H1 (cell line): ENCODE data around the gene LPCAT1. TPM values are rescaled to one million over a fixed set of nuclear protein-coding genes. Genes with fewer than 3 reads are reported as not detected.

Experiments used
- CBX5 ChIP-seq: fragments of 300-800, 300-1000 bp; sonication (generic); IDR thresholded peaks from 2 replicates; pipeline ENCODE4 v1.7.1; 2016; ENCODE audit warnings: antibody characterized with exemption, low read length, low read depth
- NANOG ChIP-seq: IDR thresholded peaks from 2 replicates; pipeline ENCODE4 v1.6.1; 2011; ENCODE audit warnings: low read length, low read depth, mild to moderate bottlenecking, inconsistent platforms; ENCODE audit not compliant: insufficient read depth, poor library complexity, severe bottlenecking
- polyA plus RNA-seq, 7 experiments: library from polyadenylated mRNA; depleted of rRNA in 3 of 7; stranded (reverse) in 5 of 7; unstranded in 2 of 7; fragments of >200 nt in 5 of 7; fragments of 200-250 nt in 2 of 7; gene quantifications; 1 replicate in 5 of 7; 2 replicates in 1 of 7; 4 replicates in 1 of 7; pipeline versions ENCODE4 v1.2.1 to v1.2.3, GENCODE V29; 2011 to 2013; ENCODE audit warnings: missing spikeins in 2 of 7, mixed read lengths in 2 of 7
- total RNA-seq: library from RNA; stranded (reverse); fragmentation: NEBNext Ultra II Directional; extraction: Animal tissue kit (Norgen Biotek cat#: 25700); gene quantifications from 2 replicates; pipeline ENCODE4 v1.2.1, GENCODE V29; 2021

The LPCAT1 gene
- total and polyA plus RNA-seq, 2 of the 8 experiments (the other 6 are each of a cell fraction or from before 2014, with no cell fraction given), result 107 to 260 TPM

DNA sequence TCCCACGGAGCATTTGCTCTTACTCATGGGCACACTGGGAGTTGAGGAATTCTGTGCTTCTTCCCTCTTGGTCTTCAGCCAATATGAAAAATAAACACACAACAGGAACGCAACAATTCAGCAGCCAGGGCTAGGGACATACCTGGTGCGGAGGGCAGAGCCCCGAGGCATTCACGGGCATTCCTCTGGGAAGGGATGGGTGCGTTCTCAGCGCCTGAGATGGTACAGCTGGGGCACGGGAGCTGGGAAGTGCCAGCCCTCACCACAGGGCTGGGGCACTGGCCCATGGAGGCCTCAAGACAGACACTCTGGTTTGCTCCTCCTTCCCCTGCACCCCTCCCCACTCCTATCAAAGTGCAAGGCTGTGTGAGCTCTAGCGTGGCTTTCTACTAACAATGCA is 80.6 kb downstream of the LPCAT1 start (continued):
- TF ChIP-seq NANOG, result no peak
- TF ChIP-seq CBX5, result no peak
